NCI-H446 treated with DMSO at 0.1 percent for 48 hours (cell line): ENCODE results near the gene AARS2.
"Not testable (repeated sequence)": the region's sequence is repeated elsewhere in the genome, so short reads cannot be mapped to it uniquely, and the experiment has no call there.

Experiments used
- DNase-seq: peaks from one replicate; lab custom pipeline; 2025; lab: John Stamatoyannopoulos, UW

The AARS2 gene

GRCh38 chr6:44312901-44313788 lies at the start of gene AARS2:
Gene AARS2 (minus strand): TSS chr6:44313347. CDS start chr6:44313323, 24 bp downstream.
- peak; percentile 68 for DNase-seq

GRCh38 chr6:44361947-44362346 lies 48.8 kb upstream of the AARS2 start:
- no peak for DNase-seq

- no peak for DNase-seq
Observed at GRCh38 chr6:44359973-44360372, 46.8 kb upstream of the AARS2 start.

- no peak for DNase-seq
Observed at GRCh38 chr6:44356487-44356886, 43.3 kb upstream of the AARS2 start.

- no peak for DNase-seq
Observed at GRCh38 chr6:44355640-44356039, 42.5 kb upstream of the AARS2 start.

GRCh38 chr6:44353336-44353735 lies 40.2 kb upstream of the AARS2 start:
- DNase-seq, result no peak

- DNase-seq, result no peak
Observed at GRCh38 chr6:44352259-44352658, 39.1 kb upstream of the AARS2 start.

- DNase-seq, result not testable (repeated sequence)
Observed at GRCh38 chr6:44350650-44350994, 37.5 kb upstream of the AARS2 start.

GRCh38 chr6:44349904-44350649 lies 36.9 kb upstream of the AARS2 start:
- DNase-seq, result no peak

GRCh38 chr6:44346818-44347217 lies 33.7 kb upstream of the AARS2 start:
- not testable (repeated sequence) for DNase-seq

GRCh38 chr6:44342489-44342888 lies 29.3 kb upstream of the AARS2 start, which contains the start of gene SPATS1:
Gene SPATS1 (plus strand): TSS chr6:44342650. CDS start chr6:44343096, 446 bp downstream.
- no peak for DNase-seq

- DNase-seq, result no peak
Observed at GRCh38 chr6:44342052-44342451, 28.9 kb upstream of the AARS2 start.

GRCh38 chr6:44341095-44341890 lies 28.1 kb upstream of the AARS2 start:
- DNase-seq, result no peak

- DNase-seq, result no peak
Observed at GRCh38 chr6:44339763-44340625, 26.8 kb upstream of the AARS2 start.

GRCh38 chr6:44339301-44339700 lies 26.2 kb upstream of the AARS2 start:
- DNase-seq, result no peak

- peak; percentile 43 for DNase-seq
Observed at GRCh38 chr6:44338228-44339122, 25.3 kb upstream of the AARS2 start.

GRCh38 chr6:44335631-44336030 lies 22.5 kb upstream of the AARS2 start:
- DNase-seq, result no peak

GRCh38 chr6:44333942-44334341 lies 20.8 kb upstream of the AARS2 start:
- no peak for DNase-seq

- DNase-seq, result no peak
Observed at GRCh38 chr6:44333273-44333919, 20.2 kb upstream of the AARS2 start.

- no peak for DNase-seq
Observed at GRCh38 chr6:44332585-44332984, 19.4 kb upstream of the AARS2 start.
